ENCODE data around the gene CASKIN1.

GRCh38 chr16:2173366-2173765, 23.0 kb downstream of the CASKIN1 start:
- TF ChIP-seq EZH2 (IDR thresholded peaks at IDR 0.05; ENCODE audit: borderline replicate concordance, low read length): no peak
- no peak for TF ChIP-seq CTCF (IDR thresholded peaks at IDR 0.05; ENCODE audit: low read length)
